ENCODE data around the gene C9orf40. TPM values are rescaled to one million over a fixed set of nuclear protein-coding genes. Genes with fewer than 3 reads are reported as not detected.

Gene C9orf40
- total RNA-seq, 1 experiment from 2014 or later, result 10.8 TPM

DNA sequence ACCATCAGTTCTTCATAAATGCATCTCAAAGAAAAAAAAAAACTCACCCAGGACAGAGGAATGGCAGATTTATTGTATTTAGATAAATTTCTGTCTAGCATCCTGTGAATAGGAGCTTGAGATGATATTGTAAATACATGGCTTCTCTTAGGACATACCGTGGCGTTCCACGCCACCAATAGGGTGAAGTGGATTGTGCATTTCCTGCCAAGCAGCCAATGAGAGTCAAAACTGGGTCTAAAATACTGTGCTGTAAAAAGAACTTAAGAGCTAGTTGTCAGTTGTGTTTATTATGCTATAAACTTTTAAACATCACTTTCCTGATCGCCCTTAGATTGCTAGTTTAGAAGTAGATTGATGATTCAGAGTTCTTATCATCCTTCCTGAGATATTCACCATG lies 44.0 kb downstream of the C9orf40 start:
- H3K79me2 ChIP-seq (ENCODE audit: low read depth), result no peaks in the 10 kb centered on the region
- CTCF ChIA-PET, result interaction anchor here (0.6 kb wide), 1 partner anchor 119 kb away, joined by 11 read pairs; no protein-coding TSS in a partner anchor

DNA sequence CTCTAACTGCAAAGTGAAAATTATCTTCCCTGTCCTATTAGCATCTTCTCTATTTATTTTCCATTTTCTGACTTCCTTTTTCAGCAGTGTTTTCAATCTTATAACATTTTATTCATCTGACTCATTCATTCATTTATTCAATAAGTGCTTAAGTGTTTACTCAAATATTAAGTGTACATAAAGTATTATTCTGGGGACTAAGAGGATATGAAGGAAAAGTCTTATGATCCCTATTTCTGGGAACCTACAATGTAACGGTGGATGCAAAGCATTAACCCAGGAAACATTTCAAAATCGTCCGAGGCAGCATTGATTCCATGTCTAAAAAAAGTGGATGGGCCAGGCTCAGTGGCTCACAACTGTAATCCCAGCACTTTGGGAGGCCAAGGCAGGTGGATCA lies 45.6 kb downstream of the C9orf40 start:
- H3K4me3 ChIP-seq, result no peak overlapping the region
- intact Hi-C loops (cut with micrococcal nuclease; ENCODE audit: unreplicated experiment), result no loop called here
- TF ChIP-seq EZH2 (IDR thresholded peaks at IDR 0.05; ENCODE audit: low read depth), result no peak
- TF ChIP-seq, protein P1, sequence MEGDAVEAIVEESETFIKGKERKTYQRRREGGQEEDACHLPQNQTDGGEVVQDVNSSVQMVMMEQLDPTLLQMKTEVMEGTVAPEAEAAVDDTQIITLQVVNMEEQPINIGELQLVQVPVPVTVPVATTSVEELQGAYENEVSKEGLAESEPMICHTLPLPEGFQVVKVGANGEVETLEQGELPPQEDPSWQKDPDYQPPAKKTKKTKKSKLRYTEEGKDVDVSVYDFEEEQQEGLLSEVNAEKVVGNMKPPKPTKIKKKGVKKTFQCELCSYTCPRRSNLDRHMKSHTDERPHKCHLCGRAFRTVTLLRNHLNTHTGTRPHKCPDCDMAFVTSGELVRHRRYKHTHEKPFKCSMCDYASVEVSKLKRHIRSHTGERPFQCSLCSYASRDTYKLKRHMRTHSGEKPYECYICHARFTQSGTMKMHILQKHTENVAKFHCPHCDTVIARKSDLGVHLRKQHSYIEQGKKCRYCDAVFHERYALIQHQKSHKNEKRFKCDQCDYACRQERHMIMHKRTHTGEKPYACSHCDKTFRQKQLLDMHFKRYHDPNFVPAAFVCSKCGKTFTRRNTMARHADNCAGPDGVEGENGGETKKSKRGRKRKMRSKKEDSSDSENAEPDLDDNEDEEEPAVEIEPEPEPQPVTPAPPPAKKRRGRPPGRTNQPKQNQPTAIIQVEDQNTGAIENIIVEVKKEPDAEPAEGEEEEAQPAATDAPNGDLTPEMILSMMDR (conservative IDR thresholded peaks at IDR 0.05), result no peak
- no peaks in the 10 kb centered on the region for H3K36me3 ChIP-seq (ENCODE audit: low read depth)
- no peaks in the 10 kb centered on the region for H3K79me2 ChIP-seq (ENCODE audit: low read depth)
- H3F3A ChIP-seq (ENCODE audit: insufficient read depth, low read depth), result no peaks in the 10 kb centered on the region
- DNase-seq, result no peak
- H3K27me3 ChIP-seq (ENCODE audit: insufficient read depth, low read depth), result no peaks in the 10 kb centered on the region
- no peak overlapping the region for H2AFZ ChIP-seq
- H3K27ac ChIP-seq, result no peak overlapping the region
- no peaks in the 10 kb centered on the region for H3K4me1 ChIP-seq (replicated peaks; ENCODE audit: insufficient read depth)
- H3K9me2 ChIP-seq (ENCODE audit: insufficient read depth), result no peaks in the 10 kb centered on the region
- POLR2A ChIA-PET (ENCODE audit: unreplicated experiment), result no interaction called here
- no TSS peak for BruUV-seq (replicated peaks)
- H3K4me2 ChIP-seq, result no peak overlapping the region
- CTCF ChIA-PET, result no interaction called here
- H4K20me1 ChIP-seq (ENCODE audit: insufficient read depth), result no peaks in the 10 kb centered on the region
- no peaks in the 10 kb centered on the region for H3K9me3 ChIP-seq (ENCODE audit: insufficient read depth, low read depth)

More for the DNA sequence above, 44.0 kb downstream of the C9orf40 start:
- TF ChIP-seq, protein P1 (conservative IDR thresholded peaks at IDR 0.05), result no peak
- TF ChIP-seq EZH2 (IDR thresholded peaks at IDR 0.05; ENCODE audit: low read depth), result no peak
- Histone ChIP-seq H3K4me1 (replicated peaks; ENCODE audit: insufficient read depth) (no peaks in the 10 kb centered on the region), H3K4me2 (no peak overlapping the region), H3F3A (ENCODE audit: insufficient read depth, low read depth) (no peaks in the 10 kb centered on the region), H4K20me1 (ENCODE audit: insufficient read depth) (no peaks in the 10 kb centered on the region), H3K4me3 (no peak overlapping the region), H2AFZ (no peak overlapping the region), H3K9me2 (ENCODE audit: insufficient read depth) (no peaks in the 10 kb centered on the region), H3K36me3 (ENCODE audit: low read depth) (no peaks in the 10 kb centered on the region), H3K9me3 (ENCODE audit: insufficient read depth, low read depth) (no peaks in the 10 kb centered on the region), H3K27me3 (ENCODE audit: insufficient read depth, low read depth) (no peaks in the 10 kb centered on the region), H3K27ac (no peak overlapping the region)
- DNase-seq, result no peak
- intact Hi-C loops (cut with micrococcal nuclease; ENCODE audit: unreplicated experiment), result no loop called here
- no TSS peak for BruUV-seq (replicated peaks)
- POLR2A ChIA-PET (ENCODE audit: unreplicated experiment), result no interaction called here

DNA sequence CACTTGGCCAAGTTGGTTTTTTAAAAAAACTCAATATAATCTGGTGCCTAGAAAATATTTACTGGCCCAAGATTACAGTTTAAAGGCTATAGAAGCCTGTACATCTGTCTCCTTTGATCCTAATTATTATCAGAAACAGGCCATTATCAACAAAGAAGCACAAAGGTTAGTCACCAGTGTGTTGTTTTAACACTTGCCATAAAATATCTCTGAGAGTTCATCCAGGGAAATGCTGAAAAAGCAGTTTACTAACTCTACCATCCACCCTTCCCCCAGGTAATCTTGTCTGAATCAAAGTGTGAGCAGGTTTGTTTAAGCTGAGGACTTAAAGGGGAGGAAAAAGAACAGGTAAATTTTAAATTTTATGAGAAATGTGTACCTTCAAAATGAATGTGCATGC lies 51.7 kb downstream of the C9orf40 start:
- CTCF ChIA-PET, result no interaction called here
- H3K4me2 ChIP-seq, result no peak overlapping the region
- intact Hi-C loops (cut with micrococcal nuclease; ENCODE audit: unreplicated experiment), result no loop called here
- H3K79me2 ChIP-seq (ENCODE audit: low read depth), result no peaks in the 10 kb centered on the region
- TF ChIP-seq, protein P1 (conservative IDR thresholded peaks at IDR 0.05), result no peak
- TF ChIP-seq EZH2 (IDR thresholded peaks at IDR 0.05; ENCODE audit: low read depth), result no peak
- H3K27ac ChIP-seq, result no peak overlapping the region
- no peaks in the 10 kb centered on the region for H3K27me3 ChIP-seq (ENCODE audit: insufficient read depth, low read depth)
- no TSS peak for BruUV-seq (replicated peaks)
- H2AFZ ChIP-seq, result no peak overlapping the region
- H3K9me2 ChIP-seq (ENCODE audit: insufficient read depth), result no peaks in the 10 kb centered on the region
- no peaks in the 10 kb centered on the region for H4K20me1 ChIP-seq (ENCODE audit: insufficient read depth)
- no peaks in the 10 kb centered on the region for H3F3A ChIP-seq (ENCODE audit: insufficient read depth, low read depth)
- no peaks in the 10 kb centered on the region for H3K4me1 ChIP-seq (replicated peaks; ENCODE audit: insufficient read depth)
- no peaks in the 10 kb centered on the region for H3K9me3 ChIP-seq (ENCODE audit: insufficient read depth, low read depth)
- H3K4me3 ChIP-seq, result no peak overlapping the region
- POLR2A ChIA-PET (ENCODE audit: unreplicated experiment), result no interaction called here
- no peak for DNase-seq
- no peaks in the 10 kb centered on the region for H3K36me3 ChIP-seq (ENCODE audit: low read depth)

Other genes starting within 250 kb of the C9orf40 start
- 0.08 and 0.09 TPM in 2 replicates for gene TRPM6, start 65.0 kb downstream of the C9orf40 start, total RNA-seq (2021)
- gene CARNMT1, start 75.4 kb upstream of the C9orf40 start, total RNA-seq (2021), result 20.5 and 21.5 TPM in 2 replicates
- gene NMRK1, start 135.2 kb upstream of the C9orf40 start, total RNA-seq (2021), result 35.4 and 36.2 TPM in 2 replicates
- gene OSTF1, start 135.6 kb upstream of the C9orf40 start, total RNA-seq (2021), result 42.0 and 58.4 TPM in 2 replicates

All from PC-9 (cell line).